PC-3 (cell line): ENCODE results near the gene NSMF.

Experiments used
- CTCF ChIP-seq: fragments of 300-600 bp; sonication (generic); conservative IDR thresholded peaks from 2 replicates; pipeline ENCODE4 v1.5.1; 2017; ENCODE audit warnings: antibody characterized with exemption, low read depth, mild to moderate bottlenecking, low read length
- EZH2 ChIP-seq: fragments of 300-600 bp; sonication (generic); IDR thresholded peaks from one replicate; pipeline ENCODE4 v1.6.1; 2017; ENCODE audit warnings: antibody characterized with exemption, mild to moderate bottlenecking, low read length; ENCODE audit not compliant: unreplicated experiment

DNA sequence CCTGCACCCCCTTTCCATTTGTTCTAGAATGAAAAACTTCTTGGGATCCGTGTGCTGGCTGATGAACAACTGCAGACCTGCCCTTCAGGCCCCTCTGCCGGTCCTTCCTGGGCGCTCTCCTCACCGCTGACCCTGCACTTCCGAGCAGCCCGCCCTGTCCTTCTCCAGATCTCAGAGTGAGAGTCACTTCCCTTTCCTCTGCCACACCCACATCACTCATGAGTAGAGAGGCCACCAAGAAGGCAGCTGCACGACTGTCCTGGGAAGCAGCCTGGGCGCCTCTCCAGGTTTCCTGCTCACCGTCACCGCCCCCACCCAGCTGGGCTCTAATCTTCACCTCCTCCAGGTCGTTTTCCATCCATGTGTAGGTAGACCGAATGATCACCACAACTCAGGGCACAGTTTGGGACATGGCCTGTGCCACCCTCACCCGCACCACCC lies 35.0 kb upstream of the NSMF start:
- TF ChIP-seq CTCF (no peak), EZH2 (no peak)
